A673 (cell line): ENCODE results near the gene TBC1D5. TPM values are rescaled to one million over a fixed set of nuclear protein-coding genes. Genes with fewer than 3 reads are reported as not detected.
"Not testable (repeated sequence)": the region's sequence is repeated elsewhere in the genome, so short reads cannot be mapped to it uniquely, and the experiment has no call there.

Experiments used
- BruUV-seq: library from RNA; stranded (reverse); fragments of 400-500 nt; replicated peaks from 2 replicates; lab custom pipeline; 2021; lab: Mats Ljungman, UMichigan
- CTCF ChIA-PET: fragments of 300-600 bp; sonication (Branson Sonifier 250); formaldehyde crosslinking; loops from one replicate; lab custom pipeline; 2022; ENCODE audit warnings: antibody characterized with exemption; lab: Charles Lee
- POLR2A ChIA-PET: fragments of 300-600 bp; sonication (Branson Sonifier 250); formaldehyde crosslinking; loops from one replicate; lab custom pipeline; 2022; ENCODE audit warnings: antibody characterized with exemption; ENCODE audit not compliant: low non-redundant PET; lab: Charles Lee
- DNase-seq: peaks from one replicate; pipeline ENCODE4 v3.0.0-alpha.2; 2015; ENCODE audit warnings: low spot score
- H3K27ac ChIP-seq: fragments of 200-600 bp; sonication (generic); 2 replicates; pipeline ENCODE4 v1.5.1; 2016; ENCODE audit warnings: mixed run types, low read depth, mild to moderate bottlenecking, mixed read lengths, antibody characterized with exemption, low read length; ENCODE audit not compliant: poor library complexity, severe bottlenecking
- H3K27me3 ChIP-seq: fragments of 200-600 bp; sonication (generic); replicated peaks from 2 replicates; pipeline ENCODE4 v1.6.1; 2017; ENCODE audit warnings: mixed run types, low read depth, mild to moderate bottlenecking, mixed read lengths, antibody characterized with exemption, low read length; ENCODE audit not compliant: insufficient read depth, poor library complexity
- H3K36me3 ChIP-seq: fragments of 200-600 bp; sonication (generic); 2 replicates; pipeline ENCODE4 v1.6.1; 2016; ENCODE audit warnings: mixed run types, mild to moderate bottlenecking, mixed read lengths, antibody characterized with exemption, low read length; ENCODE audit not compliant: insufficient read depth, poor library complexity, severe bottlenecking
- H3K4me1 ChIP-seq: fragments of 200-600 bp; sonication (generic); 2 replicates; pipeline ENCODE4 v1.6.1; 2017; ENCODE audit warnings: mixed run types, mild to moderate bottlenecking, mixed read lengths, antibody characterized with exemption, low read length; ENCODE audit not compliant: insufficient read depth, poor library complexity, severe bottlenecking
- H3K4me3 ChIP-seq: fragments of 200-600 bp; sonication (generic); 2 replicates; pipeline ENCODE4 v1.5.1; 2016; ENCODE audit warnings: low read depth, mixed run types, mild to moderate bottlenecking, mixed read lengths, low read length; ENCODE audit not compliant: poor library complexity, severe bottlenecking
- H3K9me3 ChIP-seq: fragments of 200-600 bp; sonication (generic); 2 replicates; pipeline ENCODE4 v1.6.1; 2016; ENCODE audit warnings: mixed run types, low read depth, mild to moderate bottlenecking, mixed read lengths, antibody characterized with exemption, low read length; ENCODE audit not compliant: poor library complexity, severe bottlenecking
- EZH2 ChIP-seq: fragments of 200-600 bp; sonication (generic); IDR thresholded peaks from 2 replicates; pipeline ENCODE4 v1.6.1; 2017; ENCODE audit warnings: borderline replicate concordance, low read depth, mild to moderate bottlenecking, mixed read lengths, antibody characterized with exemption, low read length; ENCODE audit not compliant: poor library complexity, severe bottlenecking
- intact Hi-C: fragments of 100-400 bp; cut with micrococcal nuclease; formaldehyde crosslinking; loops from one replicate; pipeline ENCODE4 v1.10.0; 2022; ENCODE audit not compliant: unreplicated experiment
- total RNA-seq: library from RNA; stranded (reverse); gene quantifications from 2 replicates; pipeline ENCODE4 v1.2.3, GENCODE V29; 2021
- TF ChIP-seq, protein P1 (sequence below): fragments of 300-800, 200-600 bp; sonication (generic); conservative IDR thresholded peaks from 2 replicates; pipeline ENCODE4 v1.5.1; 2017; ENCODE audit warnings: low read depth, mild to moderate bottlenecking, antibody characterized with exemption, low read length, moderate library complexity, mixed read lengths

Gene TBC1D5
- total RNA-seq, 1 experiment from 2014 or later = 40.7 TPM

GRCh38 chr3:17656264-17656663, 86.2 kb downstream of the TBC1D5 start:
- ChIA-PET POLR2A (no interaction called here), CTCF (no interaction called here)
- H3K36me3 ChIP-seq = no peaks in the 10 kb centered on the region
- DNase-seq = no peak
- intact Hi-C loops = no loop called here
- no peaks in the 10 kb centered on the region for H3K9me3 ChIP-seq
- TF ChIP-seq, protein P1, sequence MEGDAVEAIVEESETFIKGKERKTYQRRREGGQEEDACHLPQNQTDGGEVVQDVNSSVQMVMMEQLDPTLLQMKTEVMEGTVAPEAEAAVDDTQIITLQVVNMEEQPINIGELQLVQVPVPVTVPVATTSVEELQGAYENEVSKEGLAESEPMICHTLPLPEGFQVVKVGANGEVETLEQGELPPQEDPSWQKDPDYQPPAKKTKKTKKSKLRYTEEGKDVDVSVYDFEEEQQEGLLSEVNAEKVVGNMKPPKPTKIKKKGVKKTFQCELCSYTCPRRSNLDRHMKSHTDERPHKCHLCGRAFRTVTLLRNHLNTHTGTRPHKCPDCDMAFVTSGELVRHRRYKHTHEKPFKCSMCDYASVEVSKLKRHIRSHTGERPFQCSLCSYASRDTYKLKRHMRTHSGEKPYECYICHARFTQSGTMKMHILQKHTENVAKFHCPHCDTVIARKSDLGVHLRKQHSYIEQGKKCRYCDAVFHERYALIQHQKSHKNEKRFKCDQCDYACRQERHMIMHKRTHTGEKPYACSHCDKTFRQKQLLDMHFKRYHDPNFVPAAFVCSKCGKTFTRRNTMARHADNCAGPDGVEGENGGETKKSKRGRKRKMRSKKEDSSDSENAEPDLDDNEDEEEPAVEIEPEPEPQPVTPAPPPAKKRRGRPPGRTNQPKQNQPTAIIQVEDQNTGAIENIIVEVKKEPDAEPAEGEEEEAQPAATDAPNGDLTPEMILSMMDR = no peak
- TF ChIP-seq EZH2 = no peak
- H3K4me3 ChIP-seq = no peak overlapping the region
- H3K27me3 ChIP-seq = no peaks in the 10 kb centered on the region
- no peaks in the 10 kb centered on the region for H3K4me1 ChIP-seq
- BruUV-seq = no TSS peak
- H3K27ac ChIP-seq = no peak overlapping the region

GRCh38 chr3:17655743-17656142, 86.7 kb downstream of the TBC1D5 start:
- ChIA-PET POLR2A (no interaction called here), CTCF (no interaction called here)
- no peak for DNase-seq
- Histone ChIP-seq H3K27ac (no peak overlapping the region), H3K4me1 (no peaks in the 10 kb centered on the region), H3K27me3 (no peaks in the 10 kb centered on the region), H3K4me3 (no peak overlapping the region), H3K9me3 (no peaks in the 10 kb centered on the region), H3K36me3 (no peaks in the 10 kb centered on the region)
- intact Hi-C loops = no loop called here
- no TSS peak for BruUV-seq
- TF ChIP-seq, protein P1 = no peak
- TF ChIP-seq EZH2 = no peak

DNA sequence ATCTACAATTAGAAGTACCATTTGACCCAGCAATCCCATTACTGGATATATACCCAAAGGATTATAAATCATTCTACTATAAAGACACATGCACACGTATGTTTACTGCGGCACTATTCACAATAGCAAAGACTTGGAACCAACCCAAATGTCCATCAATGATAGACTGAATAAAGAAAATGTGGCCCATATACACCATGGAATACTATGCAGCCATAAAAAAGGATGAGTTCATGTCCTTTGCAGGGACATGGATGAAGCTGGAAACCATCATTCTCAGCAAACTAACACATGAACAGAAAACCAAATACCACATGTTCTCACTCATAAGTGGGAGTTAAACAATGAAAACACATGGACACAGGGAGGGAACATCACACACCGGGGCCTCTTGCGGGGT, 92.7 kb downstream of the TBC1D5 start:
- BruUV-seq, H3K4me1 ChIP-seq, H3K4me3 ChIP-seq, intact Hi-C loops, H3K27ac ChIP-seq, H3K9me3 ChIP-seq, POLR2A ChIA-PET, CTCF ChIA-PET, H3K36me3 ChIP-seq, DNase-seq, H3K27me3 ChIP-seq: not testable (repeated sequence)

DNA sequence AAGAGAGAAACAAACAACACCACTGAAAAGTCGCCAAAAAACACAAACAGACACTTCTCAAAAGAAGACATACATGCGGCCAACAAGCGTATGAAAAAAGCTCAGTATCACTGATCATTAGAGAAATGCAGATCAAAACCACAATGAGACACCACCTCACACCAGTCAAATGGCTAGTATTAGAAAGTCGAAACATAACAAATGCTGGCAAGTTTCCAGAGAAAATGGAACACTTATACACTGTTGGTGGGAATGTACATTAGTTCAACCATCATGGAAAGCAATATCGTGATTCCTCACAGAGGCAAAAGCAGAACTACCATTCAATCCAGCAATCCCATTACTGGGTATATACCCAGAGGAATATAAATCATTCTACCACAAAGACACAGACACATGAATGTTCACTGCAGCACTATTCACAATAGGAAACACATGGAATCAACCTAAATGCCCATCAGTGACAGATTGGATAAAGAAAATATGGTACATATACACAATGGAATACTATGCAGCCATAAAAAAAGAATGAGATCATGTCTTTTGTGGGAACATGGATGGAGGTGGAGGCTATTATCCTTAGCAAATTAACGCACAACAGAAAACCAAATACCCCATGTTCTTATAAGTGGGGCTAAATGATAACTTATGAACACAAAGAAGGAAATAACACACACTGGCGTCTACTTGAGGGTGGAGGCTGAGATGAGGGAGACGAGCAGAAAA, 93.6 kb downstream of the TBC1D5 start:
- POLR2A ChIA-PET, H3K9me3 ChIP-seq, intact Hi-C loops, H3K36me3 ChIP-seq, CTCF ChIA-PET, H3K4me1 ChIP-seq, H3K27me3 ChIP-seq, DNase-seq, BruUV-seq, H3K27ac ChIP-seq, H3K4me3 ChIP-seq: not testable (repeated sequence)
